WTC11 (cell line): ENCODE measurements around the gene IL23R. TPM values are rescaled to one million over a fixed set of nuclear protein-coding genes. Genes with fewer than 3 reads are reported as not detected.

Experiments
- ATAC-seq: fragments of 200-7000 bp; cut with Tn5 transposase; 2 replicates; pipeline ENCODE4 v1.10.0; 2021; ENCODE audit warnings: mild to moderate bottlenecking, moderate library complexity
- CTCF ChIA-PET: fragments of 300-600 bp; sonication (Branson Sonifier 250); formaldehyde crosslinking; loops from one replicate; lab custom pipeline; 2021; ENCODE audit warnings: antibody characterized with exemption; lab: Charles Lee
- POLR2A ChIA-PET: fragments of 350-600 bp; sonication (Branson Sonifier 250); formaldehyde crosslinking; loops from one replicate; lab custom pipeline; 2021; ENCODE audit warnings: antibody characterized with exemption; lab: Charles Lee
- DNase-seq: peaks from one replicate; pipeline ENCODE4 v3.0.0; 2021; ENCODE audit warnings: low spot score
- H3K27ac Mint-ChIP-seq: 2 replicates; pipeline ENCODE4 v1.8.0; 2021; ENCODE audit warnings: mixed read lengths
- H3K27me3 Mint-ChIP-seq: 2 replicates; pipeline ENCODE4 v1.8.0; 2021; ENCODE audit warnings: low read depth, mild to moderate bottlenecking, moderate library complexity, mixed read lengths
- H3K36me3 Mint-ChIP-seq: 2 replicates; pipeline ENCODE4 v1.8.0; 2021; ENCODE audit warnings: mixed read lengths
- H3K4me1 Mint-ChIP-seq: 2 replicates; pipeline ENCODE4 v1.8.0; 2022; ENCODE audit warnings: mixed read lengths
- H3K4me3 Mint-ChIP-seq: 2 replicates; pipeline ENCODE4 v1.8.0; 2021; ENCODE audit warnings: mild to moderate bottlenecking, moderate library complexity, mixed read lengths
- H3K9me3 Mint-ChIP-seq: 2 replicates; pipeline ENCODE4 v1.8.0; 2021; ENCODE audit warnings: mixed read lengths
- AFF4 ChIP-seq: sonication (generic); formaldehyde crosslinking; IDR thresholded peaks from 2 replicates; pipeline ENCODE4 v1.8.1; 2023; ENCODE audit warnings: mild to moderate bottlenecking, missing genetic modification reagents, borderline replicate concordance
- CREB1 ChIP-seq: sonication (generic); formaldehyde crosslinking; IDR thresholded peaks from 2 replicates; pipeline ENCODE4 v1.8.0; 2023; ENCODE audit warnings: mild to moderate bottlenecking, missing genetic modification reagents
- ERG ChIP-seq: fragments of 250-450 bp; sonication (Bioruptor Pico); IDR thresholded peaks from 2 replicates; pipeline ENCODE4 v1.8.0; 2021; ENCODE audit warnings: mild to moderate bottlenecking
- FOXP1 ChIP-seq: sonication (generic); formaldehyde crosslinking; IDR thresholded peaks from 2 replicates; pipeline ENCODE4 v1.8.0; 2022; ENCODE audit warnings: missing genetic modification reagents, mild to moderate bottlenecking, moderate library complexity, borderline replicate concordance
- GABPB1 ChIP-seq: sonication (generic); formaldehyde crosslinking; IDR thresholded peaks from 2 replicates; pipeline ENCODE4 v1.8.1; 2023; ENCODE audit warnings: mild to moderate bottlenecking, missing genetic modification reagents
- GRHL2 ChIP-seq: fragments of 250-450 bp; sonication (Bioruptor Pico); IDR thresholded peaks from 2 replicates; pipeline ENCODE4 v1.8.0; 2022; ENCODE audit warnings: mild to moderate bottlenecking, moderate library complexity; ENCODE audit not compliant: insufficient replicate concordance, severe bottlenecking
- NFATC4 ChIP-seq: fragments of 250-450 bp; sonication (Bioruptor Pico); IDR thresholded peaks from 2 replicates; pipeline ENCODE4 v1.9.0; 2021; ENCODE audit warnings: mild to moderate bottlenecking
- NR2C2 ChIP-seq: sonication (generic); formaldehyde crosslinking; IDR thresholded peaks from 2 replicates; pipeline ENCODE4 v1.8.0; 2022; ENCODE audit warnings: mild to moderate bottlenecking, missing genetic modification reagents
- SMAD4 ChIP-seq: sonication (generic); formaldehyde crosslinking; IDR thresholded peaks from 2 replicates; pipeline ENCODE4 v1.8.0; 2022; ENCODE audit warnings: mild to moderate bottlenecking, missing genetic modification reagents
- USF1 ChIP-seq: sonication (generic); formaldehyde crosslinking; IDR thresholded peaks from 2 replicates; pipeline ENCODE4 v1.8.0; 2022; ENCODE audit warnings: mild to moderate bottlenecking, missing genetic modification reagents
- ZNF317 ChIP-seq: sonication (generic); formaldehyde crosslinking; IDR thresholded peaks from 2 replicates; pipeline ENCODE4 v1.8.1; 2023; ENCODE audit warnings: low read depth, mild to moderate bottlenecking, moderate library complexity, missing genetic modification reagents, borderline replicate concordance
- ZNF423 ChIP-seq: fragments of 250-450 bp; sonication (Bioruptor Pico); IDR thresholded peaks from 2 replicates; pipeline ENCODE4 v2.1.2; 2022; ENCODE audit warnings: mild to moderate bottlenecking, moderate library complexity
- total RNA-seq: library from RNA; stranded (reverse); gene quantifications from 3 replicates; pipeline ENCODE4 v1.2.3, GENCODE V29; 2021
- TF ChIP-seq, protein P1 (sequence below): sonication (generic); formaldehyde crosslinking; IDR thresholded peaks from 2 replicates; pipeline ENCODE4 v1.8.1; 2023; ENCODE audit warnings: mild to moderate bottlenecking, missing genetic modification reagents
- TF ChIP-seq, protein P2 (sequence below): sonication (generic); formaldehyde crosslinking; IDR thresholded peaks from 2 replicates; pipeline ENCODE4 v1.8.1; 2022; ENCODE audit warnings: low read depth, missing genetic modification reagents, borderline replicate concordance

IL23R gene
- total RNA-seq, 1 experiment from 2014 or later: not detected

DNA sequence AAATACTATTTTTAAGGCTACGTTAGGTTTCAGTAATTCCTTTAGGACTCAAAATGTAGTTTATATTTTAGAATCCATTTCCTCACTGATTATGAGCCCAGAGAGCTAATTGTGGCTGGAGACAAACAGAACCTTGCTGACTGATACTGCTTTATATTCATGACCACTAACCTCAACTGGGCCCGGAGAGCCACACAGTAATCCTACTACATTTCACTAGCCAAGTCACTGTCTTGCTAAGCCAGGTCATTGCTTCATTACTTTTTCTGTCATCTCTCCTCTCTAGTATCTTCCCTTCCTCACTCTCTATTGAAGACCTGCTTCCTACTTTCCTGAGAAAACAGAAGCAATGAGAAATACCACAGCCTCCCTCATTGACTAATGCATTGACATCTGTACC, 24.7 kb downstream of the IL23R start:
- TF ChIP-seq GABPB1 (CRISPR knock-in tag) (no peak), USF1 (CRISPR knock-in tag) (no peak)
- Mint-ChIP-seq H3K4me1 (no peaks in the 10 kb centered on the region), H3K36me3 (no peaks in the 10 kb centered on the region), H3K27me3 (no peaks in the 10 kb centered on the region), H3K27ac (no peak overlapping the region), H3K4me3 (no peak overlapping the region), H3K9me3 (no peaks in the 10 kb centered on the region)
- ATAC-seq: no peak
- ChIA-PET CTCF (interaction anchor here (0.9 kb wide), 1 partner anchor 23 kb away, joined by 3 read pairs; no protein-coding TSS in a partner anchor), POLR2A (no interaction called here)
- DNase-seq: no peak

DNA sequence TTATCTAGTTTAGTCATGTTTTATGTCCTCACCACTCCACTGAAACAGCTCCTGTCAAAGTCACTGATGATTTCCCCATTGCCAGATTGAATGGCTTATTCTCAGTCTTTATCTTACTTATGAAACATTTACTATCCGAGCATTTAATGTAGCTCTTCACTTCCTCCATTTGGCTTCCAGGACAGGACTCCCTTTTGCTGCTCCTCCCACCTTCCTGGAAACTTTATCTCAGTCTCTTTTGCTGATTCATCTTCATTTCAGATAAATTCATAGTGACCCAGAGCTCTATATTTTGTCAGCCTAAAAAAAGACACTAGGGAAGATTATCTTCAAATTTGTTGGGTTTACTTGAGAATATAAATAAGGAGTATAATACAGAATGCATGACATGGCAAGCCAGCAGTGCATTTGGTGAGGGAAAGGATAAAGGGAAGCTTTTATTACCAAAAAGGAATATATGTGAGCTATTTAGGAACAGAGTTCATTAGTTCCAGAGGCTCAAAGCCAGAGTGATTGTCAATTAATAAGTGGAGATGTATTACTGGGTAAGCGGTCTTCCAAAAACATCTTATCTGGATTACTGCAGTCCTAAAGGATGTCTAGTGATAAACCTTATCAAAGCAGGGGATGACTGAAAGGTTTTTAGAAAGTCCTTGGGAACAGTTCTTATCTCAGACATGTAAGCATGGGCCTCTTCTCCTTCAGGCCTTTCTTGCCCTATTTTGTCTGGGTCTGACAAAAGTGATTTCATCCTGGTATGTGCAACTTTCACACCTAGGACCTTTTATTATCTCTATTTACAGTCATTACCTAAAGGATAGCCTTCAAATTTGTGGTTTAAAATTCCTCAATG, 25.6 kb downstream of the IL23R start:
- Mint-ChIP-seq H3K36me3 (no peaks in the 10 kb centered on the region), H3K4me1 (no peaks in the 10 kb centered on the region), H3K27ac (no peak overlapping the region), H3K9me3 (no peaks in the 10 kb centered on the region), H3K4me3 (no peak overlapping the region), H3K27me3 (no peaks in the 10 kb centered on the region)
- ChIA-PET CTCF (interaction anchor here (0.9 kb wide), 1 partner anchor 22 kb away, joined by 3 read pairs; no protein-coding TSS in a partner anchor), POLR2A (no interaction called here)
- TF ChIP-seq NR2C2 (CRISPR knock-in tag): no peak
- TF ChIP-seq, protein P1, sequence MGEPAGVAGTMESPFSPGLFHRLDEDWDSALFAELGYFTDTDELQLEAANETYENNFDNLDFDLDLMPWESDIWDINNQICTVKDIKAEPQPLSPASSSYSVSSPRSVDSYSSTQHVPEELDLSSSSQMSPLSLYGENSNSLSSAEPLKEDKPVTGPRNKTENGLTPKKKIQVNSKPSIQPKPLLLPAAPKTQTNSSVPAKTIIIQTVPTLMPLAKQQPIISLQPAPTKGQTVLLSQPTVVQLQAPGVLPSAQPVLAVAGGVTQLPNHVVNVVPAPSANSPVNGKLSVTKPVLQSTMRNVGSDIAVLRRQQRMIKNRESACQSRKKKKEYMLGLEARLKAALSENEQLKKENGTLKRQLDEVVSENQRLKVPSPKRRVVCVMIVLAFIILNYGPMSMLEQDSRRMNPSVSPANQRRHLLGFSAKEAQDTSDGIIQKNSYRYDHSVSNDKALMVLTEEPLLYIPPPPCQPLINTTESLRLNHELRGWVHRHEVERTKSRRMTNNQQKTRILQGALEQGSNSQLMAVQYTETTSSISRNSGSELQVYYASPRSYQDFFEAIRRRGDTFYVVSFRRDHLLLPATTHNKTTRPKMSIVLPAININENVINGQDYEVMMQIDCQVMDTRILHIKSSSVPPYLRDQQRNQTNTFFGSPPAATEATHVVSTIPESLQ (CRISPR knock-in tag): no peak
- ATAC-seq (no peak), DNase-seq (no peak)

- Mint-ChIP-seq H3K27me3 (no peaks in the 10 kb centered on the region), H3K27ac (no peak overlapping the region), H3K36me3 (no peaks in the 10 kb centered on the region), H3K4me3 (no peak overlapping the region), H3K9me3 (no peaks in the 10 kb centered on the region), H3K4me1 (no peaks in the 10 kb centered on the region)
- DNase-seq (no peak), ATAC-seq (no peak)
- CTCF ChIA-PET: no interaction called here
- POLR2A ChIA-PET: no interaction called here
- no peak for TF ChIP-seq GRHL2 (CRISPR knock-in tag)
- TF ChIP-seq, protein P2, sequence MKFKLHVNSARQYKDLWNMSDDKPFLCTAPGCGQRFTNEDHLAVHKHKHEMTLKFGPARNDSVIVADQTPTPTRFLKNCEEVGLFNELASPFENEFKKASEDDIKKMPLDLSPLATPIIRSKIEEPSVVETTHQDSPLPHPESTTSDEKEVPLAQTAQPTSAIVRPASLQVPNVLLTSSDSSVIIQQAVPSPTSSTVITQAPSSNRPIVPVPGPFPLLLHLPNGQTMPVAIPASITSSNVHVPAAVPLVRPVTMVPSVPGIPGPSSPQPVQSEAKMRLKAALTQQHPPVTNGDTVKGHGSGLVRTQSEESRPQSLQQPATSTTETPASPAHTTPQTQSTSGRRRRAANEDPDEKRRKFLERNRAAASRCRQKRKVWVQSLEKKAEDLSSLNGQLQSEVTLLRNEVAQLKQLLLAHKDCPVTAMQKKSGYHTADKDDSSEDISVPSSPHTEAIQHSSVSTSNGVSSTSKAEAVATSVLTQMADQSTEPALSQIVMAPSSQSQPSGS (CRISPR knock-in tag): no peak
- no peak for TF ChIP-seq ZNF317 (CRISPR knock-in tag)
- TF ChIP-seq SMAD4 (CRISPR knock-in tag): no peak
- TF ChIP-seq ZNF423 (CRISPR knock-in tag): no peak
- no peak for TF ChIP-seq NFATC4 (CRISPR knock-in tag)
- no peak for TF ChIP-seq ERG (CRISPR knock-in tag)
- no peak for TF ChIP-seq FOXP1
- no peak for TF ChIP-seq CREB1 (CRISPR knock-in tag)
- no peak for TF ChIP-seq AFF4 (CRISPR knock-in tag)
Measured at GRCh38 chr1:67192902-67193301, 26.6 kb downstream of the IL23R start.
